ENCODE data around the gene SLC6A8.
"Not testable (repeated sequence)": the region's sequence is repeated elsewhere in the genome, so short reads cannot be mapped to it uniquely, and the experiment has no call there.

SLC6A8 gene

DNA sequence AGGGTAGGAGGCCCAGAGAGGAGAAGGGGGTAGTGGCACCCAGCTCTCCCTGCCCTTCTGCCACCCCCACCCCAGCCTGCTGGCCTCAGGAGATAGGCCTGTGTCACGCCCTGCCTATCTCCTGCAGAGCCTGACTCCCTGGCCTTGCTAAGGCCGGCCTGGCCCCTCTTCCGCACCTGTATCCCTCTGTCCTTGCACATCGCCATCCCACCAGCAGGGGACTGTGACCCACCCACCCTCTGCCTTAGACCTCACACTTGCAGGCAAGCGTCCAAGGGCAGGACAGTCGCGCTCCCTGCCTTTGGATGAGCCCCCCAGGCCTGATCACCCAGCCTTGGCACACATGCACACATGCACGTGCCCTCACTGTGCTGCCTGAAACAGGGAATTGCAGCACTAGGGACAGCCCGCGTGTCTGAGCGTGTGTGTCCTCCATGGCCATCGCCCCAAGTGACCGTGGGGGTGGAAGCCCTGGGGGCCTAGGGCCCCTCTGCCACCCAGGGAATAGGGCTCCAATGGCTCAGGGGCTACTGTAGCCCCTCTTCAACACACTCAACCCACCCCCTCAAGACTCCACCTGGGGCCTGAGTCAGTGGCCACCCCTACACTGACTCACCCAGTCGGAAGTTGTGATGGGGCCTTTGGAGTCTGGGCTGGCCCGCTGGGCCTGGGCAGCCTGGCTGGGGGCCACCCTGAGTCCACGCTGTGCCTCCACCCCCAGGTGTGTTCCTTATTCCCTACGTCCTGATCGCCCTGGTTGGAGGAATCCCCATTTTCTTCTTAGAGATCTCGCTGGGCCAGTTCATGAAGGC is 2.1 kb downstream of the SLC6A8 start:
- Histone ChIP-seq H3K9ac (ENCODE audit: low read depth, low read length) (peak overlapping the region; percentile 35; the same call in 1 of the 2 replicates), H3K9me3 (ENCODE audit: control insufficient read depth, insufficient read depth, low read length) (no peaks in the 10 kb centered on the region), H3K36me3 (ENCODE audit: insufficient read depth, low read length) (no peaks in the 10 kb centered on the region; the same call in 1 of the 2 replicates), H3K4me1 (ENCODE audit: insufficient read depth, low read length) (peaks cover 11% of the 10 kb centered on the region; the same call in 1 of the 2 replicates)

DNA sequence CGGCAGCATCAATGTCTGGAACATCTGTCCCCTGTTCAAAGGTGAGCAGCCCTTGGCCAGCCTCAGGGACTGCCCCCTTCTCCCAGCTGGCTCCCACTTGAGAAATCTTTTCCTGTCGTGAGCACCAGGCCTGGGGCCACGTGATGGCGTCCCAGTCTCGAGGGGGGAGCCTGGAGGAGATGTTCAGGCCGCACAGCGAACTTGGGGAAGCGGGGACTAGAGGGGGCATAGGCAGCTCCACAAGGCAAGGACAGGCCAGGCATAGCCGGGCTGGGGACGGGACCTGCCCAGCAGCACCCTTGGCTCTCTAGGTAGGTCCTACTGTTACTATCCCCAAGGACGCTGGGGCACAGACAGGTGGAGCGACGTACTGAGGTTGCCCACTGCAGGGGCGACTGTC is 2.7 kb downstream of the SLC6A8 start:
- H3K9ac ChIP-seq (ENCODE audit: low read depth, low read length), result no peak overlapping the region
- H3K9me3 ChIP-seq (ENCODE audit: control insufficient read depth, insufficient read depth, low read length), result no peaks in the 10 kb centered on the region
- H3K36me3 ChIP-seq (ENCODE audit: insufficient read depth, low read length), result no peaks in the 10 kb centered on the region; the same call in 1 of the 2 replicates
- peaks cover 10% of the 10 kb centered on the region; the same call in 1 of the 2 replicates for H3K4me1 ChIP-seq (ENCODE audit: insufficient read depth, low read length)

DNA sequence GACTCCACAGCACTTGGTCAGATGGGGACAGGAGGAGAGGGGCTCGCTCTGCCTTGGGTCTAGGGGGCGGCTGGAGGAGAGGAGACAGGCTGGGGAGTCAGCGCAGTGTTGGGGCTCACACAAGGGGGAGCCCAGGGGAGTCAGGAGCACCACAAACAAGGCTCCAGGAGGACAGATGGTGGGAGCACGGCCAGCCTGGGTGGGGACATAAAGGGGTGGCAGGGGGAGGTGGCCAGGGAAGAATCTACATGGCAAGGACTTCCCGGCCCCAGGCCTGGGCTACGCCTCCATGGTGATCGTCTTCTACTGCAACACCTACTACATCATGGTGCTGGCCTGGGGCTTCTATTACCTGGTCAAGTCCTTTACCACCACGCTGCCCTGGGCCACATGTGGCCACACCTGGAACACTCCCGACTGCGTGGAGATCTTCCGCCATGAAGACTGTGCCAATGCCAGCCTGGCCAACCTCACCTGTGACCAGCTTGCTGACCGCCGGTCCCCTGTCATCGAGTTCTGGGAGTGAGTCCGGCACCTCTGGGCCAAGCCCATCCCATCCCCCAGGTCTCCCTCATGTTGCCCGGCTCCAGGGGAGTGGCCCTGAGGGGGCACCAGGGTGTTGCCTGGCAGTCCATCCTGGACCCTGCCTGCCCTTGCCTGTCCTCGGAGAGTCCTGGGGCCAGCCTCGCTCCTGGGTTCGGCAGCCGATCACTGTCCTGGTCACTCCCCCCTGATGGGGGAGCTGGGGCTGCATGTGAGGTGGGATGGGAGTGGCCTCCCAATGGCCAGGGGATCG is 3.5 kb downstream of the SLC6A8 start:
- H3K9ac ChIP-seq (ENCODE audit: low read depth, low read length); H3K4me1 ChIP-seq (ENCODE audit: insufficient read depth, low read length): not testable (repeated sequence)

DNA sequence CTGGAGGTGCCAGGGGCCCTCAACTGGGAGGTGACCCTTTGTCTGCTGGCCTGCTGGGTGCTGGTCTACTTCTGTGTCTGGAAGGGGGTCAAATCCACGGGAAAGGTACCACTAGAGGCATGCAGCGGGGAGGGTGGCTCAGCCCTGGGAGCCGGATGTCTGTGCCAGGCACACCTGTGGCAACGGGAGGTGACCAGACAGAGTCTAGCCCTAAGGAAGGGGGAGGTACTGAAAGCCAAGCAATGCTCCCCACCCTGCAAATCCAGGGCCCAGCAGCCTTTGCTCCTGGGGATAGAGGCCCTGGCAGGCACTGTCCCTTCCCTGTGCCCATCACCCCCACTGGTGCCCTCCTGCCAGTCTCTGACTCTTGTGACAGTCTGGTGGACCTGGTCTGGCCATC is 4.3 kb downstream of the SLC6A8 start:
- Histone ChIP-seq H3K9me3 (ENCODE audit: control insufficient read depth, insufficient read depth, low read length) (no peaks in the 10 kb centered on the region), H3K36me3 (ENCODE audit: insufficient read depth, low read length) (no peaks in the 10 kb centered on the region; the same call in 1 of the 2 replicates), H3K4me1 (ENCODE audit: insufficient read depth, low read length) (peaks cover 4% of the 10 kb centered on the region; the same call in 1 of the 2 replicates), H3K9ac (ENCODE audit: low read depth, low read length) (no peak overlapping the region)

More for the DNA sequence above, 3.5 kb downstream of the SLC6A8 start:
- H3K9me3 ChIP-seq (ENCODE audit: control insufficient read depth, insufficient read depth, low read length); H3K36me3 ChIP-seq (ENCODE audit: insufficient read depth, low read length): not testable (repeated sequence)

DNA sequence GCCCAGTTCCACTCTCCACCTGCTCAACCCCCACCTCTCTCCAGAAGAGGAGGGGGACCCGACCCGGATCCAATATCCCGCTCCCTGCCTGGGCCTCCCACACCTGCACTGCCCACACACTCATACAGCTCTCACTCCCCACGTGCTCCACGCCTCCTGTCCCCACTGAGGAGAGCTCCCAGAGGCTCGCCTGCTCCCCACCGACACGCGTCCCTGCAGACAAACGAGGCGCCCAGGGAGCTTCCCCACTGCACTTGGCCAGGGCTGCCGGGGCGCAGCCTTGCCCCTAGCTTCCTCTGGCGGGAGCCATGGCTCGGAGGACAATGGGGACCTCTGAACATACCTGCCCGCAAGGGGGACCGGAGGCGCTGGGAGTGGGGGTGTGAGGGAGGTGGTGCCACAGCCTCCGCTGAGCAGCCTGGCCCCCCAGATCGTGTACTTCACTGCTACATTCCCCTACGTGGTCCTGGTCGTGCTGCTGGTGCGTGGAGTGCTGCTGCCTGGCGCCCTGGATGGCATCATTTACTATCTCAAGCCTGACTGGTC is 5.0 kb downstream of the SLC6A8 start:
- Histone ChIP-seq H3K4me1 (ENCODE audit: insufficient read depth, low read length) (peaks cover 4% of the 10 kb centered on the region; the same call in 1 of the 2 replicates), H3K9ac (ENCODE audit: low read depth, low read length) (no peak overlapping the region), H3K9me3 (ENCODE audit: control insufficient read depth, insufficient read depth, low read length) (no peaks in the 10 kb centered on the region), H3K36me3 (ENCODE audit: insufficient read depth, low read length) (no peaks in the 10 kb centered on the region; the same call in 1 of the 2 replicates)

DNA sequence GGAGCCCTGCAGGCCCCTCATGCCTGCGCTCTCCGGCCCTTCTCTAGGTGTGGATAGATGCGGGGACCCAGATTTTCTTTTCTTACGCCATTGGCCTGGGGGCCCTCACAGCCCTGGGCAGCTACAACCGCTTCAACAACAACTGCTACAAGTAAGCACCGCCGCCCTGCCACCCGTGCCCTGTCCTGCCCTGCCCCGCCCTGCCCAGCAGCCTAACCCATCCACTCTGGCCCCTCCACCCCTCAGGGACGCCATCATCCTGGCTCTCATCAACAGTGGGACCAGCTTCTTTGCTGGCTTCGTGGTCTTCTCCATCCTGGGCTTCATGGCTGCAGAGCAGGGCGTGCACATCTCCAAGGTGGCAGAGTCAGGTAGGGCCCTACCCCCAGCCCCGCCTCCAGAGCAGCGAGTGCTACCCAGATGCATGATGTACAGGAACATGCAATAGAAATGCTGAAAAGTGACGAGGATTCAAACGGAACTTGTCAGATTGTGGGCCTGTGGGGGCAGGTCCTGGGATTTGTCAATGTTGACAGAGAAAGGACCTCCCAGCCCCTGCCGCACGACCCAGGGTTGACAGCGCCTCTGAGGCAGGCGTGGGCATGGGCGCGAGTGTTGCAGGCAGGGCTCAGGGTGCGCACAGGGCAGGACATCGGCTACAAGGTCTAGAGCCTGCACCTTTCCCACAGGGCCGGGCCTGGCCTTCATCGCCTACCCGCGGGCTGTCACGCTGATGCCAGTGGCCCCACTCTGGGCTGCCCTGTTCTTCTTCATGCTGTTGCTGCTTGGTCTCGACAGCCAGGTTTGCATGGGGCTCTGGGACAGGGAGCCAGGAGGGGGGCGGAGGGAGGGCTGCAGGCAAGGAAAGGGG is 5.7 kb downstream of the SLC6A8 start:
- no peaks in the 10 kb centered on the region; the same call in 1 of the 2 replicates for H3K36me3 ChIP-seq (ENCODE audit: insufficient read depth, low read length)
- H3K9me3 ChIP-seq (ENCODE audit: control insufficient read depth, insufficient read depth, low read length), result no peaks in the 10 kb centered on the region
- H3K9ac ChIP-seq (ENCODE audit: low read depth, low read length), result no peak overlapping the region
- H3K4me1 ChIP-seq (ENCODE audit: insufficient read depth, low read length), result peaks cover 4% of the 10 kb centered on the region; the same call in 1 of the 2 replicates

DNA sequence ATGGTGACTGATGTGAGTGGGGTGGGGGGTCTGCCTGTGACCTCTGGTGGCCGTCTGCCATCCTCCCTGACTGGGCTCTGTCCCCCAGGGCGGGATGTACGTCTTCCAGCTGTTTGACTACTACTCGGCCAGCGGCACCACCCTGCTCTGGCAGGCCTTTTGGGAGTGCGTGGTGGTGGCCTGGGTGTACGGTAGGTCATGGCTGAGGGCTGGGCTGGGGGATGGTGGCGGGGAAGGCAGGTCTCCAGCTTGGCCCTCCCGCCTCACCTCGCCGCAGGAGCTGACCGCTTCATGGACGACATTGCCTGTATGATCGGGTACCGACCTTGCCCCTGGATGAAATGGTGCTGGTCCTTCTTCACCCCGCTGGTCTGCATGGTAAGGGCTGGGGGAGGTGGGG is 6.5 kb downstream of the SLC6A8 start:
- not testable (repeated sequence) for H3K36me3 ChIP-seq (ENCODE audit: insufficient read depth, low read length); H3K9ac ChIP-seq (ENCODE audit: low read depth, low read length); H3K4me1 ChIP-seq (ENCODE audit: insufficient read depth, low read length); H3K9me3 ChIP-seq (ENCODE audit: control insufficient read depth, insufficient read depth, low read length)

DNA sequence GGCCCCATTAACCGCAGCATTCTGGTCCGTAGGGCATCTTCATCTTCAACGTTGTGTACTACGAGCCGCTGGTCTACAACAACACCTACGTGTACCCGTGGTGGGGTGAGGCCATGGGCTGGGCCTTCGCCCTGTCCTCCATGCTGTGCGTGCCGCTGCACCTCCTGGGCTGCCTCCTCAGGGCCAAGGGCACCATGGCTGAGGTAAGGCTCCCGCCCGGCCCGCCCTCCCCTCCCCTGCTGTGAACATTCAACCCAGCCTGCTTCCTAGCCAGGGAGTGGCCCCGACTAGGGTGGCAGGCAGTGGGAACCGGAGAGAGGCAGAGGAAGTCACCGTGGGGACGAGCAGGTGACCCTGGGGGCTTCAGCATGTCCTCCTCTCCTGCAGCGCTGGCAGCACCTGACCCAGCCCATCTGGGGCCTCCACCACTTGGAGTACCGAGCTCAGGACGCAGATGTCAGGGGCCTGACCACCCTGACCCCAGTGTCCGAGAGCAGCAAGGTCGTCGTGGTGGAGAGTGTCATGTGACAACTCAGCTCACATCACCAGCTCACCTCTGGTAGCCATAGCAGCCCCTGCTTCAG is 7.1 kb downstream of the SLC6A8 start:
- Histone ChIP-seq H3K9me3 (ENCODE audit: control insufficient read depth, insufficient read depth, low read length) (no peaks in the 10 kb centered on the region), H3K4me1 (ENCODE audit: insufficient read depth, low read length) (peaks cover 3% of the 10 kb centered on the region; the same call in 1 of the 2 replicates), H3K36me3 (ENCODE audit: insufficient read depth, low read length) (no peaks in the 10 kb centered on the region; the same call in 1 of the 2 replicates), H3K9ac (ENCODE audit: low read depth, low read length) (no peak overlapping the region)

DNA sequence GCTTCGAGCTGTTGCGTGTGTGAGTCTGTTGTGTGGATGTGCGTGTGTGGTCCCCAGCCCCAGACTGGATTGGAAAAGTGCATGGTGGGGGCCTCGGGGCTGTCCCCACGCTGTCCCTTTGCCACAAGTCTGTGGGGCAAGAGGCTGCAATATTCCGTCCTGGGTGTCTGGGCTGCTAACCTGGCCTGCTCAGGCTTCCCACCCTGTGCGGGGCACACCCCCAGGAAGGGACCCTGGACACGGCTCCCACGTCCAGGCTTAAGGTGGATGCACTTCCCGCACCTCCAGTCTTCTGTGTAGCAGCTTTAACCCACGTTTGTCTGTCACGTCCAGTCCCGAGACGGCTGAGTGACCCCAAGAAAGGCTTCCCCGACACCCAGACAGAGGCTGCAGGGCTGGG is 8.4 kb downstream of the SLC6A8 start:
- Histone ChIP-seq H3K4me1 (ENCODE audit: insufficient read depth, low read length) (no peaks in the 10 kb centered on the region), H3K9ac (ENCODE audit: low read depth, low read length) (no peak overlapping the region), H3K9me3 (ENCODE audit: control insufficient read depth, insufficient read depth, low read length) (no peaks in the 10 kb centered on the region), H3K36me3 (ENCODE audit: insufficient read depth, low read length) (no peaks in the 10 kb centered on the region; the same call in 1 of the 2 replicates)

DNA sequence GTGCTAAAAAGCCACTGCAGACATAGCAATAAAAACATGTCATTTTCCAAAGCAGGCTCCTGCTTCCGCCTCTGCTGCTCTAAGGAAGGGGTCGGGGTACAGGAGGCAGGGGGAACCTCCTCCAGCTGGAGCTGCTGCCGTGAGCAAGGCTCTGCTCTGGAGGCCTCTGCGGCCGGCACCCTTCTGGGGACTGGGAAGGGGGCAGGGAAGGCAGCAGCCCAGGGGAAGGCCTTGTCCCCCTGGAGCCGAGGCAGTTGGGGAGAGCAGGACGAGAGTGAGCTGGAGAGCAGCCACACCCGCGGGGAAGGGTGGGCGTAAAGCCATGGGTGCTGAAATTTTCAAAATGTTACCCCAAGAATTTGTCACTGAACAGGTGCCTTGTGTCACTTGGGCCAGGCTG is 8.8 kb downstream of the SLC6A8 start:
- not testable (repeated sequence) for H3K9me3 ChIP-seq (ENCODE audit: control insufficient read depth, insufficient read depth, low read length); H3K9ac ChIP-seq (ENCODE audit: low read depth, low read length); H3K4me1 ChIP-seq (ENCODE audit: insufficient read depth, low read length); H3K36me3 ChIP-seq (ENCODE audit: insufficient read depth, low read length)

DNA sequence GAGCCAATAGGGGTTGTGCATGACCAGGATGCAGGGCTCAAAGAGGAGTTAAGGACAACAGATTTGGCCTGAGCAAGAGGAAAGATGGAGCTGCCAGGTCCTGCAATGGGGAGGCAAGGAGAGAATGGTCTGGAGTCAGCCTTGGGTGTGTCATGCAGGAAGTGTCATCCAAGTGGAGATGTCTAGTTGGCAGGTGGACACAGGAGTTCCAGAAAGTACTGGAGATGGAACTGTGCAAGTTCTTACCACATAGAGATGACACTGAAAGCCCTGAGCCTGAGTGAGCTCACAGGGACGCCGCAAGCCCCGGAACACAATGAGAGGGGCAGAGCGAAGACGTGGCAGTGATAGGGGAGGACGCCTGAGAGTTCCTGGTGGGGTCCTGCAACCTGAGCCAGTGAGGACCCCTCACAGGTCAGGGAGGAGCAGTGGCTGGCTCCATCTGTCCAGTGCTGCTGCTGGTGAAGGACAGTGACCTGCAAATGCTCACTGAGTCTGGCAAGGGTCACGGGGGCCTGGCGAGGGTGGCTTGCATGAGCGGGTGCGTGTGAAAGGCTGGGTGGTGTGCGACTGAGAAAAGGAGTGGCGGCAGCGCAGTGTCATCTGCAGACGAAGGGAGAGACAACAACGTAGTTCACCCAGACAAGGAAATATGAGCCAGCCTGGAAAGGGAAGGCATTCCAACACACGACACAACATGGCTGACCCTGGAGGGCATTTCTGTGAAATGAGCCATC is 9.4 kb downstream of the SLC6A8 start:
- H3K9me3 ChIP-seq (ENCODE audit: control insufficient read depth, insufficient read depth, low read length); H3K9ac ChIP-seq (ENCODE audit: low read depth, low read length); H3K4me1 ChIP-seq (ENCODE audit: insufficient read depth, low read length); H3K36me3 ChIP-seq (ENCODE audit: insufficient read depth, low read length): not testable (repeated sequence)

DNA sequence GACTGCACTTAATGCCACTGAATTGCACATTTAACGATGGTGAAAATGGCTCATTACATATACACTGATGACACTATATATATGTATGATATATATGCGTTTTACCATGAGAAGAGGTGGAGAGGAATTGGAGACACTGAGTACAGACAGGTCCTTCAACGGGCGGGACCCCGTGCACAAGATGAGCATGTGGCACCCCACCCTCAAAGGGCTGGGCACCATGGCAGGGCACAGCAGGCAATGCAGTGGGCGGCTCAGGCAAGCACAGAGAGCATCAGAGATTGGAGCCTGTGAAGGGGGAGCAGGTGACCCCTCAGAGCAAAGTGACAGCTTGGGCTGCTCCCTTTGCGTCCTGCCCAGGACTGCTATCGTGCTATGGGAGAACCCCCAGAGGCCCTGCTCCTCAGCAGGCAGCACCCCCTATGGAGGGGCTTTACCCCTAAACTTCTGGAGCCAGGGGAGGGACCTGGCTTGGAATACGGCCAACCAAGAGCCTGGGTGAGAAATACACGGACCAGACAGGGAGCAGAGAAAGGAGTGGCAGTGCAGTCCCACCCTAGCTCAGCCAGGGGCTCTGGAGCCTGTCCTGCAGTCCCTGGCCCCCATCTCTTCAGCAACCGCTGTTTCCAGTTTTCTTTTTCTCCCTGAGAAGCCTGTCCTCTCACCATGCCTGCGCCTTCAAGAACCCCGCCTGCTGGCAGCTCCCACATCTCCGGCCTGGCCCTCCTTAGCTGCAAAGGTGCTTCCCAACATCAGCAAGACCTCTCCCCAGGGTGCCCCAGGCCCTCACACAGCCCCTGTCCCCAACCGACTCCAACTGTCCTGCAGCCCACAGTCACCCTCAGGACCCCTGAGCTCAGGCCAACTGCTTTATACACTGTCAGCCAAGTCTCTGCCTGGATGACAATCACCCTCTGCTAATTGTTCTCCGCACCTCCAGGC is 10.5 kb downstream of the SLC6A8 start:
- no peaks in the 10 kb centered on the region; the same call in 1 of the 2 replicates for H3K36me3 ChIP-seq (ENCODE audit: insufficient read depth, low read length)
- H3K9me3 ChIP-seq (ENCODE audit: control insufficient read depth, insufficient read depth, low read length), result no peaks in the 10 kb centered on the region
- H3K9ac ChIP-seq (ENCODE audit: low read depth, low read length), result no peak overlapping the region
- no peaks in the 10 kb centered on the region for H3K4me1 ChIP-seq (ENCODE audit: insufficient read depth, low read length)

All from ES-I3 (cell line).